PFSK-1 (cell line): Measurements from ENCODE around the gene INPP5A.

Experiments used
- FOXP2 ChIP-seq: optimal IDR thresholded peaks from 2 replicates; pipeline ENCODE3; 2011; ENCODE audit warnings: borderline replicate concordance, control low read depth, inconsistent platforms; ENCODE audit not compliant: insufficient read depth; ENCODE audit errors: extremely low read length, extremely low read depth
- POLR2AphosphoS5 ChIP-seq: IDR thresholded peaks from 2 replicates; pipeline ENCODE4 v1.6.1; 2012; ENCODE audit warnings: low read depth, mild to moderate bottlenecking, control low read depth, low read length, moderate library complexity
- REST ChIP-seq, 2 experiments: IDR thresholded peaks; 2 replicates each; pipeline versions ENCODE4 v1.6.1 to v1.8.0; 2011 to 2012; ENCODE audit warnings: low read depth in 2 of 2, low read length in 2 of 2, control low read depth in 1 of 2, inconsistent platforms in 1 of 2, mild to moderate bottlenecking in 1 of 2, moderate library complexity in 1 of 2; ENCODE audit not compliant: insufficient read depth in 1 of 2
- SIN3A ChIP-seq: IDR thresholded peaks from 2 replicates; pipeline ENCODE4 v1.6.1; 2012; ENCODE audit warnings: mild to moderate bottlenecking, low read length, moderate library complexity, borderline replicate concordance; ENCODE audit not compliant: insufficient read depth
- TAF1 ChIP-seq: IDR thresholded peaks from 2 replicates; pipeline ENCODE4 v1.6.1; 2012; ENCODE audit warnings: low read length, control low read depth, borderline replicate concordance; ENCODE audit not compliant: insufficient read depth

INPP5A gene

GRCh38 chr10:132659206-132660091 lies 121.9 kb downstream of the INPP5A start:
- TF ChIP-seq REST (IDR thresholded peaks at IDR 0.05; ENCODE audit: insufficient read depth in 1 of 2, low read depth in 2 of 2, low read length in 2 of 2) (no peak), TAF1 (no peak), POLR2AphosphoS5 (no peak), SIN3A (no peak), FOXP2 (no peak)

- no peak for TF ChIP-seq TAF1
- TF ChIP-seq SIN3A = no peak
- no peak for TF ChIP-seq REST (IDR thresholded peaks at IDR 0.05; ENCODE audit: insufficient read depth in 1 of 2, low read depth in 2 of 2, low read length in 2 of 2)
- no peak for TF ChIP-seq POLR2AphosphoS5
- TF ChIP-seq FOXP2 = no peak
These were observed 122.8 kb downstream of the INPP5A start for GRCh38 chr10:132660385-132660784.

DNA sequence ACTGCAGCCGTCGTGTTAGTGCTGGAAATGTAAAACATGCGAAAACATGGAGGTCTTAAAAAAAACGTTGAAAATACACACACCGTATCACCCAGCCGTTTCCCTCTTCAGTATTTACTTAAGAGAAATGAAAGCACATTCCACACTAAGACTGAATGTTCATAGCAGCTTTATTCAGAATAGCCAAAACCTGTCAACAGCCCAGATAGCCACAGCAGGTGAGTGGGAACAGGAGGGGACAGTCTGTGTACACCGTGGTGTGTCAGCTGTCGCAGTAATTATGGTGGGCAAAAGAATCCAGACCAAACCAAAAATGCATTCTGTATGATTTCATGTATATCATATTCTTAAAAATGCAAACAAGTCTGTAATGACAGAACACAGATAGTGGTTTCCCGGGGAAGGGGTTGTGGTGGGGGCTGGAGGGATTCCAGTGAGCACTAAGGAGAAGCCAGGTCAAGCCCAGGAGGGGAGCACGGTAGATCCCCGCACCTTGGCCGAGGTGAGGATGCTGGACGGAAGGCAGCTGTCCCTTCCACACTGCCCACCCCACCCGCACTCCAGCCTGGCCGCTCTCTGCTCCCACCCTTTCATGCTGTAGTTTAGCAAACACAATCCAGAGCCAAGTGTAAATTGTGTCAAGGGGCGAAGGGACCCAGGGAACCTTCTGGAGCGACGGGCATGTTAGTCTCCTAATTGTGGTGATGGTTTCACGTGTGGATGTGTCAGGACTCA lies 124.8 kb downstream of the INPP5A start:
- TF ChIP-seq SIN3A = no peak
- TF ChIP-seq POLR2AphosphoS5 = no peak
- no peak for TF ChIP-seq TAF1
- no peak for TF ChIP-seq FOXP2
- no peak for TF ChIP-seq REST (IDR thresholded peaks at IDR 0.05; ENCODE audit: insufficient read depth in 1 of 2, low read depth in 2 of 2, low read length in 2 of 2)

GRCh38 chr10:132663666-132664365 lies 126.2 kb downstream of the INPP5A start:
- no peak for TF ChIP-seq POLR2AphosphoS5

GRCh38 chr10:132664407-132664806 lies 126.8 kb downstream of the INPP5A start:
- TF ChIP-seq SIN3A = no peak

GRCh38 chr10:132664883-132665282 lies 127.3 kb downstream of the INPP5A start:
- TF ChIP-seq POLR2AphosphoS5 (no peak), REST (IDR thresholded peaks at IDR 0.05; ENCODE audit: insufficient read depth in 1 of 2, low read depth in 2 of 2, low read length in 2 of 2) (no peak), SIN3A (no peak), TAF1 (no peak), FOXP2 (no peak)
